GM11168 (cell line): ENCODE measurements around the gene LONRF3.

Experiments
- in situ Hi-C: fragments of 300-500 bp; cut with MboI; formaldehyde crosslinking; loops from one replicate; pipeline ENCODE4 v1.12.0; 2022; ENCODE audit warnings: low sequenced_read_pairs; ENCODE audit not compliant: unreplicated experiment

The LONRF3 gene

DNA sequence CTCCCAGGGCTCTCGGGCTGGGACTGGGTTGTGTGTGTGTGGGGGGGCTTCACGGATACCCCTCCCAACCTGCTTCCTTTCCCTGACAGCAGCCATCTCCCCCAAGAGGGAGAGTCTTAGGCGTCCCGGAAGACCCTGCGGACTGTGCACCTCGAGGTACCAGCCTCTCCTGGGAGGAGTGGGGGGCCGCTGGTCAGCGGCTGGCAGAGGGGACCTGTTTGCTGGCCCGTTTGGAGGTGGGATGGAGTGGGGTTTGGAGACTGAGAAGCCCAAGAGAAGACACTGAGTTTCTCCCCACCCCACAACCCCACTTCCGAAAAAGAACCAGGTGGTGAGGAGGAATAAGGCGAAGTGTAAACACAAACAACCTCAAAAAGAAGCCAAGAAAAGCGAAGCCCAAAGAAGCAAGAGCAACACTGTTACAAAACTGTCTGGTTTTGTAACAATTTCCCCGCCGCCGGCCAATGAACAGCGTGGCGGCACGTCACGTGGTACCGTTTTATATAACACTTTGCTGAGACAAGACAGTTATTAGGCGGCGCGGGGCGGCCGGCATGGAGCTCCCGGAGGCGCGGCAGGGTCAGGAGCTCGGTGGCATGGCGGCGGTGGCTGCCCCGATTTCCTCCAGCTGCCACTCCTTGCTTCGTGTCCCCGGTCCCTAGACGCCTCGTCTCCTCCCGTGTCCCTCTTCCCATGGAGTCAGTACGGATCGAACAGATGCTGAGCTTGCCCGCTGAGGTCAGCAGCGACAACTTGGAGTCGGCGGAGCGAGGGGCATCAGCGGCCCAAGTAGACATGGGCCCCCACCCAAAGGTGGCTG is at the start of gene LONRF3:
LONRF3 (plus strand) TSS at position 531 of the 820 bp plus-strand sequence; CDS start at position 694, 163 bp downstream.
- in situ Hi-C loops, result no loop called here

DNA sequence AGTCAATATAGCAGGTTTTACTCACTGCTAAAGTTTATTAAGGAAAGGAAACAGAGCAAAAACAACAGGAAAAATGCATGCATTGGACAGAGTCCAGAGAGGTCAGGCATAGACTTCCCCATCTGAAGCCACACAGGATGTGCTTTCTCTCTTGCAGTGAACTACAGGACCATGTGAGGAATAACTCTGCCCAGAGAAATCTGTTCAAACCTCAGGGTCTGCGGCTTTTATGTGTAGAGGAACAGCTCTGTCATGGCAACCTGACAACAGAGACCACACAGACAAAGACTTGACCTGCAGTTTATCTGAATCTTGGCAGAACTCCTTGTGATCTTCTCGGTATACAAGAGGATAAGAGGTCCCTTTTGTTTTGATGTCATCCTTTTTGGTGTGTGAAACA is 46.3 kb upstream of the LONRF3 start:
- in situ Hi-C loops, result no loop called here

DNA sequence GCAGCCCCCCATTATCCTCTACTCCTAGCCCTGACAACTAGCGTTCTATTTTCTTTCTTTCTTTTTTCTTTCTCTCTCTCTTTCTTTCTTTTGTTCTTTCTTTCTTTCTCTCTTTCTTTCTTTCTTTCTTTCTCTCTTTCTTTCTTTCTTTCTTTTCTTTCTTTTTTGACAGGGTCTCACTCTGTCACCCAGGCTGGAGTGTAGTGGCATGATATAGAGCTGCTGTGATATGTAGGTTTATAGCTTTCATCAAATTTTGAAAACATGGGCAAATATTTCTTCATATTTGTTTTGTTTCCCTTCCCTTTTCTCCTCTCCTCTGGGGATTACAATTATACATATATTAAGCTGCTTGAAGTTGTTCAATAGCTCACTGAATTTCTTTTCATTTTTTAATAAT is 39.1 kb upstream of the LONRF3 start:
- in situ Hi-C loops, result no loop called here

GRCh38 chrX:118941147-118941546 is 33.3 kb upstream of the LONRF3 start:
- in situ Hi-C loops, result no loop called here

GRCh38 chrX:118943102-118943501 is 31.3 kb upstream of the LONRF3 start:
- in situ Hi-C loops, result no loop called here

GRCh38 chrX:118945921-118946320 is 28.5 kb upstream of the LONRF3 start:
- in situ Hi-C loops, result no loop called here

DNA sequence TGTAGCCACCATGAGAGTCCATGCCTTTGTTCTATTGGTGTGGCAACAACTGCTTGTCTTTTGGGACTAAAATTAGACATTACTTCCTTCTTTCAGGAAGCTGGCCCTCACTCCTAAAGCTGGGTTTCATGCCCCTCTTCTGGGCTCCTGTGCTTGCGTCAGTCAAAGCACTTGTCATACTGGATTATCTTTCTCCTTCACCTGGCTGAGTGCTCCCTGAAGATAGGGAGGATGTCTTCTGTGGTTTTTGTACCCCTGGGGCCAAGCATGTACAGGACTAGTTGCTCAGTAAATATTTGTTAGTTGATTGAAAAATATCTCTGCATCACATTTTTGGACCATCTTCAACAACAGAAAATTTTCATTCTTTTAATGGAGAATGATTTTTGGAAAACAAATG is 26.1 kb upstream of the LONRF3 start:
- in situ Hi-C loops, result no loop called here

DNA sequence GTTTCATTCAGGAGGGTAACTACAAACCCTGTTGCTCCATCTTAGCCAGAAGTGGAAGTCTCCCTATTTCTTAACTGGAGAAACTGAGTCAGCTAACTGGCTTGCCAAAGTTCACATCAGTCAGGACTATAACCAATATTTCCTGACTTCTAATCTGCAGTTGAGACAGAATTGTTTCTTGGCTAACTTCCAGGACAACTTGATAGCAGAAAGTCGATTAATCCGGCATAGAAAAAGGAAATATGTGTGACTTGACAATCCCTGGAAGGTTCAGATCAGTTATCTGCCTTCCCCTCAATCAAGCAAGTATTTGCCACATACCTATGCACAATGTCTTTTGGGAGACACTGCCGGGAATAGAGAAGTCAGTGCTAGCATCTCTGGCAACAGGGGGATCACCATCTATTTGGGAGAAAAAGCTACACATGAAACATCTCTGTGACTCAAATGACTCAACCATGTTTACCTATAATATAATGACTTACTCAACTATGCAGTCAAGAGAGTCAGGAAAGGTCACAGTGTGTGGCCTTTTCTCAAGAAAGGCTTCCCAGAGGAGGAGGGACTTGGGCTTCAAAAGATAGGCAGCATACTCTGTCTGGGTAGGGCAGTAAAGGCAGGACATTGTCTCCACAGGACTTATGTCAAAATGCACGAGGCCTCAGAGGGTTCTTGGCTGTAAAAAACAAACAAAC is 12.4 kb upstream of the LONRF3 start:
- in situ Hi-C loops, result no loop called here

DNA sequence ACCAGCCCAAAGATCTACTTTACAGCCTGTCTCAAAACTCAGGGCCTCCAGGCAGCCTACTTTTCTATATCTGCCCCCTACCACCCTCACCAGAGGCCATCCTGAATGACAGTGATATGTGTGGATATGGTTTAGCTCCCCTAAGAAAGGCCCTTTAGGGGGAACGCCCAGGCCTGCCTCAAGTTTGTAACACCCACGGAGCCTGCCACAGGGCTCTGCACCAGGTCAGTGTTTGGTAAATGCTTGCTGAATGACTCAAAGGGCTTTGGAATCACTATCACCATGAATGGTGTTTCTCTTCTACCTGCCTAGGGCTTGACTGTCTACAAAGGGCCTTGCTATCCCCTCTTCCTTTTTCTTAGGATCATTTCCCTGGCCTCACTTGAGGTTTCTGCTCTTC is 11.3 kb upstream of the LONRF3 start:
- in situ Hi-C loops, result no loop called here

- in situ Hi-C loops, result no loop called here
Observed at GRCh38 chrX:118964252-118964651, 10.2 kb upstream of the LONRF3 start.

GRCh38 chrX:118965395-118965794 is 9.0 kb upstream of the LONRF3 start:
- in situ Hi-C loops, result no loop called here

DNA sequence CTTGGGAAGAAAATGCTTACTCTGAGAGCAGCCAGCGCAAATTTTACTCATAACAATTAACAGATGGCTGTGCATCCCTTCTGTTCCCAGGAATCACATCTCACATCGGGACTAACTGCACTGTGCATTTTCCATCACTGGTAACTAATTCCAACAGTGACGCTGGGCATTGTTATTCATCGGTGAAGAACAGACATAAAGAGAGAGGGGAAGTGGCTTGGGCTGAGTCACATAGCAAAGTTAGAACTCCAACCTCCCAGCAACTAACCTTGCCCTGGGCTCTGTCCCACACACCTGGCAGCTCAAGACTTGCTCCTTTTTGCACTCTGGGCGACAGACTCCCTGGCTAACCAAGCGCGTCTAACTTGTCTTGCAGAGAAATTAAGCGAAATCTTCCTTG is 6.4 kb upstream of the LONRF3 start:
- in situ Hi-C loops, result no loop called here

- in situ Hi-C loops, result no loop called here
Observed at GRCh38 chrX:118971552-118971951, 2.9 kb upstream of the LONRF3 start.

- in situ Hi-C loops, result no loop called here
Observed at GRCh38 chrX:118973389-118974087, 880 bp upstream of the LONRF3 start.

DNA sequence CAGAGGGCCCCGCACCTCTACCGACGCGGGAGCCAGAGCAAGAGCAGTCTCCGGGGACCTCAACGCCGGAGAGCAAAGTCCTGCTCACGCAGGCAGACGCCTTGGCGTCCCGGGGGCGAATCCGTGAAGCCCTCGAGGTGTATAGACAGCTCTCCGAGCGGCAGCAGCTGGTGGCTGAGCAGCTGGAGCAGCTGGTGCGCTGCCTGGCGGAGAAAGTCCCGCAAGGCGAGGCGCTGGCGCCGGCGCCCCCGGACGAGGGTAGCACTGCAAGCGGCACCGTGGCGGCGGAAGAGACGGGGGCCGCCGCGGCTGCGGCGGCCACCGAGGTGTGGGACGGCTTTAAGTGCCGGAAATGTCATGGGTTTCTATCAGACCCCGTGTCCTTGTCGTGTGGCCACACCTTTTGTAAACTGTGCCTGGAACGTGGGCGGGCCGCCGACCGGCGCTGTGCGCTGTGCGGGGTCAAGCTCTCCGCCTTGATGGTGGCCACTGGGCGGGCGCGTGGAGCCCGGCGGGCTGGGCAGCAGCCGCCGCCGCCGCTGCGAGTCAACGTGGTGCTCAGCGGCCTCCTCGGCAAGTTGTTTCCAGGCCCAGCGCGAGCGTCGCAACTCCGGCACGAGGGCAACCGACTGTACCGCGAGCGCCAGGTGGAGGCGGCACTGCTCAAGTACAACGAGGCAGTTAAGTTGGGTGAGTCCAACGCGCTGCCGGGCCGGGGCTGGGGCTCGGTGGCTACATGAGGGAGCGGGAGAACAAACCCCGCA is 672 bp downstream of the LONRF3 start:
- in situ Hi-C loops, result no loop called here

- in situ Hi-C loops, result no loop called here
Observed at GRCh38 chrX:118975831-118976598, 1.6 kb downstream of the LONRF3 start.

- in situ Hi-C loops, result no loop called here
Observed at GRCh38 chrX:118976599-118977340, 2.4 kb downstream of the LONRF3 start.

GRCh38 chrX:118977424-118977823 is 3.0 kb downstream of the LONRF3 start:
- in situ Hi-C loops, result no loop called here

DNA sequence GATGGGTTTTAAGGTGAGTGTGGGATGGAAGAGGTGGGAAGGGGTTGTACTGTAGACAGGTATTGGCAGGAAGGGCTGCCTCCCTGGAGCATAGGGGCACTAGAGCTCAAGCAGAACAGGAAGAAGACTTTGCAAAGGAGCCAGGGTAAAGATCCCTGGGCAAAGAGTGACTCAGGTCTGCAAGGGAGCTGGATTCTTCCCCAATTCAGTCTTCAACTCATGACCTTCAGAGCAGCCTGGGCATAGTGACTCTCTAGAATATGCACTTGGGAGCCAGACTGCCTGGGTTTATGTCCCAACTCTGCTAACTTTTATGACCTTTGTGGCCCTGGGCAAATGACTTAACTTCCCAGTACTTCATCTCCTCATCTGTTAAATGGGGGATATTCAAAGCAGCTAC is 4.0 kb downstream of the LONRF3 start:
- in situ Hi-C loops, result no loop called here
